ENCODE measurements around the gene NXPH3. TPM values are rescaled to one million over a fixed set of nuclear protein-coding genes. Genes with fewer than 3 reads are reported as not detected.
"Not testable (repeated sequence)": the region's sequence is repeated elsewhere in the genome, so short reads cannot be mapped to it uniquely, and the experiment has no call there.

The NXPH3 gene
- total RNA-seq, 2 experiments from 2014 or later = 0.25 to 0.26 TPM

DNA sequence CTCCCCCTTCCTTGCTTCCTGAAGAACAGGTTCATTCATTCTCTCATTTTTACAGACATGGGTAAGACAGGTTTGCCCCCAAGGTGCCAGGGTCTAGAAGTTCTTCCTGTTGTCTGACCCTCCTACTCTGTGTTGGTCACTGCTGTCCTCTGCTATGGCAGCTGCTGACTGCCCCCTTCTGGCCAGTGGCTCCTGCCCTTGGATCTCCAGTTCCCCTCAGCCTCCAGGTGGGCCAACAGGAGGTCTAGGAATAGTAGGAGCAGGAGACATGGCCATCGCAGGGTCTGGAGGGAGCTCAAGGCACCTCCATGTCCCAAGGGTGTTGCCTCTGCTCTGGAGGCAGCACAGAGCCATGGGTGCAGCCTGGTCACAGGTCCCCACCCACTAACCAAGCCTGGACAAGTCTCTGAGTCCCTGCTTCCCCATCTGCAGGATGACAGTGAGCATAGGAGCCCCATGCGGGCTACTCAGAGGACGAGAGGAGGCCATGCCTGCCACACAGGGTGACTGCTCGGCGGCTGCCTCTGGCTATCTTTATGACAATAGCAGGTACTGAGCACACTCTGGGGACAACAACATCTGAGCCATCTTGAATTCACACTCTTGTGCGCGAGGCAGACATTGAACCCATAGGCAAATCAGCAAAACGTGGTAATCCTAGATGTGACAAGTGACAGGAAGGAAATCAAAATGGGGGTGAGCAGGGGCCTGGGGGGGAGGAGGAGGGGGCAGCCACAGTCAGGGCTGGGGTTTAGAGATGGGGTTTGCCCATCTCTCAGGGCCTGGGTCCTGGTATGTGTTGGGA, 27.0 kb upstream of the NXPH3 start:
- Mint-ChIP-seq H3K9me3 (peaks cover 4% of the 10 kb centered on the region), H3K27me3 (ENCODE audit: low read depth) (no peaks in the 10 kb centered on the region), H3K27ac (no peak overlapping the region), H3K4me3 (no peak overlapping the region), H3K4me1 (ENCODE audit: low read depth) (no peaks in the 10 kb centered on the region), H3K36me3 (ENCODE audit: low read depth) (no peaks in the 10 kb centered on the region)
- CTCF ChIA-PET = no interaction called here
- intact Hi-C loops (cut with micrococcal nuclease) = no loop called here
- peak; percentile 47 for DNase-seq

DNA sequence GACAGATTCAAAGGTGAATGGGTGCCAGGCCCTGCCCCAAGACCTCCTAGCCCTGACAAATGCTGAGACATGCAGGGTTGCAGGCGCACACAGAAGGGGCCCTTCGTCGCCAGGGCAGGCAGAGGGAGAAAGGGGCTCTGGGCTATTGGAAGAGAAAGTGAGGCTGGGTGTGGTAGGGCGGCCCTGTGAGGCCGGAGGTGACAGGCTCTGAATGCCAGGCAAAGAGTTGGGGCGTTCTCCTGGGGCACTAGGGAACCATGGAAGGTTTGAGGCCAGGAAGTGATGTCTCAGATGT, 26.4 kb upstream of the NXPH3 start:
- CTCF ChIA-PET = interaction anchor here (0.7 kb wide), 1 partner anchor 52 kb away, joined by 4 read pairs; no protein-coding TSS in a partner anchor
- intact Hi-C loops (cut with micrococcal nuclease) = no loop called here
- H3K27me3 Mint-ChIP-seq (ENCODE audit: low read depth) = no peaks in the 10 kb centered on the region
- H3K4me3 Mint-ChIP-seq = no peak overlapping the region
- H3K9me3 Mint-ChIP-seq = no peaks in the 10 kb centered on the region
- H3K27ac Mint-ChIP-seq = no peak overlapping the region
- H3K36me3 Mint-ChIP-seq (ENCODE audit: low read depth) = no peaks in the 10 kb centered on the region
- DNase-seq = no peak
- H3K4me1 Mint-ChIP-seq (ENCODE audit: low read depth) = no peaks in the 10 kb centered on the region

DNA sequence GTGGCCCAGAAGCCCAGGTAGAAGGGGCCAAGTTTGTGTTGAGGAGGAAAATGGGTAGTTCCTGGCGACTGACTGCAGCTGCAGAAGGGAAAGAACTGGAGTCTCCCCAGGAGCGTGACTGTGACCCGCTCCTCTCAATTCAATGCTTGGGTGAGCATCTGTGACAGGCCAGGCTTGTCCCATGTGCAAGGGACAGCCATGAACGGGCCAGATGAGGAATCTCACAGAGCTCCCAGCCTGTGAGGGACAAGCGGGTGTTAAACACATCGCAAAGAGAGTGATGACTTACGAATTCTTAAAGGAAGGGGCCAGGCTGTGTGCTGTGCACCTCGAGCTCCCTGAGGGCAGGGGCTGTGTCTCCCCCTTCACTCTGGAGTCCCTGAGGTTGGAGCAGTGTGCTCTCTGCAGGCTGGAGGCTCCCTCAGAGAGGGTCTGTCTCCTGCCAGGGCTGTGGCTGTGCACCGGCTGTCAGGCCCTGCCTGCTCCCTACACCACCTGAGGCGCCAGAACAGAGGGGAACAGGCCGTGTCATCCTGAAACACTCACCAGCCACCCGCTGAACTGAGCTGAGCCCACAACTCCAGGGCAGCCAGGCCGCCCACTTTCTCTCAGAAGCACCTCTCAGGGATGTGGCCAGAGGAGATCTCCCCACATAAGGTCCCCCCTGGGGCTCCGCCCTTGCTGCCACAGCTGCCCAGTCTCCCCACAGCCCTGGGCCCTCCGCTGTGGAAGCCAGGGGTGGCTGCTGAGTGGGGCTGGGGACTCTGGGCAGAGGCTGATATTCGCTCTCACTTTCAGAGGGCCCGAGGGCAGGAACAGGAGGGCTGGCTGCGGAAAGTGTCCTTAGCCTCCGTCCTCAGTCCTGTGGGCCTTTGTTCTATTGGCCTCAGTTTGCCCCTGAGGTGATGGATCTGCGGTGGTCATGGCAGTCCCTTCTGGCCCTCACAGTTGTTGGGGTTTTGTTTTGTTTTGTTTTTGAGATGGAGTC, 25.7 kb upstream of the NXPH3 start:
- Mint-ChIP-seq H3K4me3 (no peak overlapping the region), H3K36me3 (ENCODE audit: low read depth) (no peaks in the 10 kb centered on the region), H3K27me3 (ENCODE audit: low read depth) (no peaks in the 10 kb centered on the region), H3K27ac (no peak overlapping the region), H3K9me3 (no peaks in the 10 kb centered on the region), H3K4me1 (ENCODE audit: low read depth) (no peaks in the 10 kb centered on the region)
- intact Hi-C loops (cut with micrococcal nuclease) = no loop called here
- CTCF ChIA-PET = interaction anchor here (0.7 kb wide), 1 partner anchor 53 kb away, joined by 4 read pairs; no protein-coding TSS in a partner anchor
- no peak for DNase-seq

- H3K9me3 Mint-ChIP-seq; H3K4me1 Mint-ChIP-seq (ENCODE audit: low read depth); H3K4me3 Mint-ChIP-seq; H3K36me3 Mint-ChIP-seq (ENCODE audit: low read depth); intact Hi-C loops (cut with micrococcal nuclease); CTCF ChIA-PET; DNase-seq; H3K27ac Mint-ChIP-seq; H3K27me3 Mint-ChIP-seq (ENCODE audit: low read depth): not testable (repeated sequence)
Measured at GRCh38 chr17:49550764-49551163, 24.9 kb upstream of the NXPH3 start.

GRCh38 chr17:49551221-49552069, 24.2 kb upstream of the NXPH3 start:
- DNase-seq = no peak
- intact Hi-C loops (cut with micrococcal nuclease) = no loop called here
- Mint-ChIP-seq H3K36me3 (ENCODE audit: low read depth) (no peaks in the 10 kb centered on the region), H3K4me1 (ENCODE audit: low read depth) (peaks cover 1% of the 10 kb centered on the region), H3K27ac (no peak overlapping the region), H3K9me3 (no peaks in the 10 kb centered on the region), H3K27me3 (ENCODE audit: low read depth) (no peaks in the 10 kb centered on the region), H3K4me3 (no peak overlapping the region)
- CTCF ChIA-PET = interaction anchor here (0.5 kb wide), 1 partner anchor 543 kb away, joined by 4 read pairs; no protein-coding TSS in a partner anchor

DNA sequence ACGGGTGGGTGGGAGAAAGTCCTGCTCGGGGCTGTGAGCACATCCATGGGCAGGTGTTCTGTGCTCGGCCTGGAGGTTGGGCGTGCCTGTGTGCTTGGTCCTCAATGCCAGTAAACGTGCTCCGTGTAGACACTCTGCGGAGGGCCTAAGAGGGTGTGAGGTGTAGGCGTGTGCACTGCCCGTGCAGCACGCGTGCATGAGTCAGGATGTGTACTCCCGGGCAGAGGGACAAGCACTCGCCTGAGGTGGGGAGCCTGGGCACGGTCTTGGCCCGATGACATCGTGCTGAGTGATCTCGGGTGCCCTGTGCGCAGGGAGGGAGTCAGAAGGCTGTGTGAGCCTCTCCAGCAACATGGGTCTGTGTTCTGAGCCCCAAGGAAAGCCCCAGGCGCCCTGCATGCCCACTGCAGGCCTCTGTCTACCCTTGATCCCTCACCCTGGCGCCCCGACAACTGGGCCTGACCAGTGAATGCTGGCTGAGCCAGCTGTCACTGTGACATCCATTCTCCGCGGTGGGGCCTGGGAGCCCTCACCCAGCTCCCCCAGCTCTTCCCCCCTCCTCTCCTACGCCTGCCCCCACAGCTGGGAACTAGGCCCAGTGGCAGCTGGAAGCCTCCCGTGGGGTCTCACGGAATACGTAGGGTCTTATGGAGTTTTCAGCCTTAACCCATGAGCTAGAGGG, 23.5 kb upstream of the NXPH3 start:
- no peaks in the 10 kb centered on the region for H3K27me3 Mint-ChIP-seq (ENCODE audit: low read depth)
- CTCF ChIA-PET = interaction anchor here (0.5 to 2.3 kb wide), 2 partner anchors 144 to 542 kb away, joined by 4 to 8 read pairs; no protein-coding TSS in a partner anchor

GRCh38 chr17:49553676-49554335, 21.9 kb upstream of the NXPH3 start:
- intact Hi-C loops (cut with micrococcal nuclease) = no loop called here

More for the DNA sequence above, 23.5 kb upstream of the NXPH3 start:
- H3K36me3 Mint-ChIP-seq (ENCODE audit: low read depth) = no peaks in the 10 kb centered on the region
- intact Hi-C loops (cut with micrococcal nuclease) = no loop called here
- H3K27ac Mint-ChIP-seq = no peak overlapping the region
- peaks cover 2% of the 10 kb centered on the region for H3K4me1 Mint-ChIP-seq (ENCODE audit: low read depth)
- H3K9me3 Mint-ChIP-seq = no peaks in the 10 kb centered on the region
- no peak for DNase-seq
- H3K4me3 Mint-ChIP-seq = no peak overlapping the region

DNA sequence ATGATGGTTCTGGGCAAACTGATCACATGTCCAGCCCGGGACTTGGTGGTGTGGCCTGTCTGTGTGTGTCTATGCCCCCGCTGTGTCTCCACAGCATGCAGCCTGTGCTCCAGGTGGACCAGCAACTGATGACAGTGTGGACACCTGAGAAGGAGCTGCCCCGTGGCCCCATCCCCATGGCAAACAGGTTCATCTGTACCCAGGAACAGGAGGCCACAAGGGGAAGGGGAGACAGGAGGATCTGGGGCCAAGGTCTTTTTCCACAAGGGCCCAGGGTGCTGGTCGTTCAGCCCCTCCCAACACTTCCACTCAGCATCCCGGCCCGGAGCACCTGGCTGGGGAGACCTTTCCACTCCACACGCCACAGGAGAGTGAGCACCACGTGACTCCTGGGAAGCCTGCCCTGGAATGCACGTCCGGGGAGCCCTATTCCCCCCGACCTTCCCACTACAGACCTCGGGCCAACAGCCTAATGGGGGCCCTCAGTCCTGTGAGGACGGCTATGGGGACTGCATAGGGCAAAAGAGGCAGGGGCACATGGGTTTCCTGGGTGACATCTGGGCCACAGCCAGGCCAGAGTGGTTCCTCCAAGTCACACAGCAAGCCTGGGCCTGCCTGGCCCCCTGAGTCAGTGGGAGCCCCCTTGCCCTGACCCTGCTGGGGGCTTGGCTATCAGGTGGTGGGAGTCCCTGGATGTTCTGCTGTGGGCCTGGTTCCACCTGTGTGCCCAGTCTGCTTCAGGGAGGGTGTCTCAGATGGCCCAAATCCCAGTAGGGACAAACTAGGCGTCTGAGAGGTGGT, 20.8 kb upstream of the NXPH3 start:
- intact Hi-C loops (cut with micrococcal nuclease) = loop anchor here (5.0 kb wide), 1 partner anchor 238 kb away; no protein-coding TSS in a partner anchor
- no peak overlapping the region for H3K4me3 Mint-ChIP-seq
- CTCF ChIA-PET = interaction anchor here (0.6 to 5.0 kb wide), 16 partner anchors 10 to 442 kb away, joined by 3 to 103 read pairs (median 10); partner anchors contain the start of gene NGFR
- peaks cover 5% of the 10 kb centered on the region for H3K4me1 Mint-ChIP-seq (ENCODE audit: low read depth)
- H3K27me3 Mint-ChIP-seq (ENCODE audit: low read depth) = peaks cover 2% of the 10 kb centered on the region
- H3K36me3 Mint-ChIP-seq (ENCODE audit: low read depth) = no peaks in the 10 kb centered on the region
- H3K9me3 Mint-ChIP-seq = no peaks in the 10 kb centered on the region
- DNase-seq = no peak
- H3K27ac Mint-ChIP-seq = no peak overlapping the region

More at GRCh38 chr17:49553676-49554335, 21.9 kb upstream of the NXPH3 start:
- CTCF ChIA-PET = interaction anchor here (2.3 kb wide), 1 partner anchor 145 kb away, joined by 8 read pairs; no protein-coding TSS in a partner anchor
- peaks cover 5% of the 10 kb centered on the region for H3K4me1 Mint-ChIP-seq (ENCODE audit: low read depth)
- H3K4me3 Mint-ChIP-seq = no peak overlapping the region
- no peaks in the 10 kb centered on the region for H3K36me3 Mint-ChIP-seq (ENCODE audit: low read depth)
- peaks cover 2% of the 10 kb centered on the region for H3K27me3 Mint-ChIP-seq (ENCODE audit: low read depth)
- no peak overlapping the region for H3K27ac Mint-ChIP-seq
- H3K9me3 Mint-ChIP-seq = no peaks in the 10 kb centered on the region
- DNase-seq = no peak

DNA sequence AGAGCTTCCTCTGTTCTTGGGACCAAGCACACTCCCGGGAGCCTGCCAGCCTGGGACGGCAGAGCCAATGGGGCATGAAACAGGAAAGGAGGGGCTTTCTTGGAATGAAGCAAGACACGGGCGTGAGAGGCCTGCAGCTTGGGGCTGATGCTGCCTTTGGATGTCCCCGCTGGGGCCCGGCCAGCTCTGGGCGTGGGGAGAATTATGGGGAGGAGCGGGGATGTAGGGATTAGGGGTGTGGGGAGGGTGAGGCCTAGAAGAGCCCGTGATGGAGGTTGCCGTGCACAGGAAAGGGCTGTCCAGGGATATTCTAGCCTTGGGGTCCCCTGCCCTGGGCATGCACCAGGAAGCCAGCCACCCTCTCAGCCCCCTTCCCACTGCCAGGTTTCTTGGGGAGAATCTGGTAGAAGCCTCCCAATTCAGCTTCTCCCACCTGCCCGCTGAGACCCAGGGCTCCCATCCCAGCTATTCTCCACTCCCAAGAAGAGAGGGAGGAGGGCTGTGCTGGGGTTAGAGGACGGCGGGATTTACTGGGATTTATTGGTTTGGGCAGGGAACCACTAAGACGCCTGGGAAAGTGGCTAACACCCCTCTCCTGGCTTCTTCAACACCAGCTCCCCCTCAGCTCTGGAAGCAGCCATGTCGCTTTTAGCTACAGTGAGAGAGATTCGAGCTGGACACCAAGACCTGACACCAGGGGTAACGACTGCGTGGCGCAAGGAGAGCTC, 20.0 kb upstream of the NXPH3 start:
- no peaks in the 10 kb centered on the region for H3K36me3 Mint-ChIP-seq (ENCODE audit: low read depth)
- CTCF ChIA-PET = interaction anchor here (0.6 to 5.0 kb wide), 41 partner anchors 9 to 441 kb away, joined by 3 to 103 read pairs (median 6); partner anchors contain the start of genes NGFR, PHB1 and SLC35B1
- peaks cover 5% of the 10 kb centered on the region for H3K4me1 Mint-ChIP-seq (ENCODE audit: low read depth)
- no peak overlapping the region for H3K27ac Mint-ChIP-seq
- no peak overlapping the region for H3K4me3 Mint-ChIP-seq
- intact Hi-C loops (cut with micrococcal nuclease) = loop anchor here (1.0 to 5.0 kb wide), 6 partner anchors 13 to 238 kb away; no protein-coding TSS in a partner anchor
- no peaks in the 10 kb centered on the region for H3K9me3 Mint-ChIP-seq
- peaks cover 2% of the 10 kb centered on the region for H3K27me3 Mint-ChIP-seq (ENCODE audit: low read depth)
- no peak for DNase-seq
